Measurements from ENCODE around the gene CFAP92.

Gene CFAP92

GRCh38 chr3:128988286-128988685 lies 5.6 kb downstream of the CFAP92 start:
- TF ChIP-seq EZH2 (IDR thresholded peaks at IDR 0.05; ENCODE audit: borderline replicate concordance, low read length) (no peak), CTCF (IDR thresholded peaks at IDR 0.05; ENCODE audit: low read length) (no peak)
- Histone ChIP-seq H3K27me3 (ENCODE audit: insufficient read depth, low read length) (no peaks in the 10 kb centered on the region), H2AFZ (ENCODE audit: low read length) (no peak overlapping the region), H3K9me2 (ENCODE audit: low read depth, low read length) (no peaks in the 10 kb centered on the region), H3K9me3 (ENCODE audit: low read length) (no peaks in the 10 kb centered on the region), H3K36me3 (ENCODE audit: insufficient read depth, low read length) (no peaks in the 10 kb centered on the region), H3F3A (ENCODE audit: insufficient read depth, low read length) (no peaks in the 10 kb centered on the region), H3K4me3 (ENCODE audit: low read depth, low read length, poor library complexity, severe bottlenecking) (no peak overlapping the region), H4K20me1 (ENCODE audit: insufficient read depth, low read length) (no peaks in the 10 kb centered on the region), H3K9ac (ENCODE audit: low read length) (no peak overlapping the region), H3K79me2 (ENCODE audit: insufficient read depth, low read length) (no peaks in the 10 kb centered on the region), H3K27ac (ENCODE audit: low read depth, low read length, poor library complexity, severe bottlenecking) (no peak overlapping the region), H3K4me2 (ENCODE audit: low read length) (no peak overlapping the region), H3K4me1 (ENCODE audit: insufficient read depth, low read length, severe bottlenecking) (no peaks in the 10 kb centered on the region)

GRCh38 chr3:128987302-128988100 lies 6.4 kb downstream of the CFAP92 start:
- no peaks in the 10 kb centered on the region for H3K79me2 ChIP-seq (ENCODE audit: insufficient read depth, low read length)
- no peak for TF ChIP-seq CTCF (IDR thresholded peaks at IDR 0.05; ENCODE audit: low read length)
- no peak for TF ChIP-seq EZH2 (IDR thresholded peaks at IDR 0.05; ENCODE audit: borderline replicate concordance, low read length)
- H3F3A ChIP-seq (ENCODE audit: insufficient read depth, low read length), result no peaks in the 10 kb centered on the region
- no peaks in the 10 kb centered on the region for H3K9me2 ChIP-seq (ENCODE audit: low read depth, low read length)
- no peak overlapping the region for H3K4me2 ChIP-seq (ENCODE audit: low read length)
- no peaks in the 10 kb centered on the region for H3K4me1 ChIP-seq (ENCODE audit: insufficient read depth, low read length, severe bottlenecking)
- H2AFZ ChIP-seq (ENCODE audit: low read length), result no peak overlapping the region
- H3K9me3 ChIP-seq (ENCODE audit: low read length), result no peaks in the 10 kb centered on the region
- H3K36me3 ChIP-seq (ENCODE audit: insufficient read depth, low read length), result no peaks in the 10 kb centered on the region
- H3K9ac ChIP-seq (ENCODE audit: low read length), result no peak overlapping the region
- no peaks in the 10 kb centered on the region; the same call in 1 of the 2 replicates for H3K27me3 ChIP-seq (ENCODE audit: insufficient read depth, low read length)
- no peak overlapping the region for H3K27ac ChIP-seq (ENCODE audit: low read depth, low read length, poor library complexity, severe bottlenecking)
- H3K4me3 ChIP-seq (ENCODE audit: low read depth, low read length, poor library complexity, severe bottlenecking), result no peak overlapping the region
- no peaks in the 10 kb centered on the region for H4K20me1 ChIP-seq (ENCODE audit: insufficient read depth, low read length)

GRCh38 chr3:128984596-128984995 lies 9.3 kb downstream of the CFAP92 start:
- H3K9me3 ChIP-seq (ENCODE audit: low read length), result no peaks in the 10 kb centered on the region
- TF ChIP-seq CTCF (IDR thresholded peaks at IDR 0.05; ENCODE audit: low read length) (no peak), EZH2 (IDR thresholded peaks at IDR 0.05; ENCODE audit: borderline replicate concordance, low read length) (no peak)
- H3F3A ChIP-seq (ENCODE audit: insufficient read depth, low read length), result no peaks in the 10 kb centered on the region
- no peaks in the 10 kb centered on the region for H4K20me1 ChIP-seq (ENCODE audit: insufficient read depth, low read length)
- no peak overlapping the region for H3K4me2 ChIP-seq (ENCODE audit: low read length)
- no peak overlapping the region for H3K9ac ChIP-seq (ENCODE audit: low read length)
- no peaks in the 10 kb centered on the region; the same call in 1 of the 2 replicates for H3K27me3 ChIP-seq (ENCODE audit: insufficient read depth, low read length)
- no peaks in the 10 kb centered on the region for H3K9me2 ChIP-seq (ENCODE audit: low read depth, low read length)
- no peaks in the 10 kb centered on the region for H3K79me2 ChIP-seq (ENCODE audit: insufficient read depth, low read length)
- no peaks in the 10 kb centered on the region for H3K36me3 ChIP-seq (ENCODE audit: insufficient read depth, low read length)
- no peaks in the 10 kb centered on the region for H3K4me1 ChIP-seq (ENCODE audit: insufficient read depth, low read length, severe bottlenecking)
- no peak overlapping the region for H3K27ac ChIP-seq (ENCODE audit: low read depth, low read length, poor library complexity, severe bottlenecking)
- H2AFZ ChIP-seq (ENCODE audit: low read length), result no peak overlapping the region
- H3K4me3 ChIP-seq (ENCODE audit: low read depth, low read length, poor library complexity, severe bottlenecking), result no peak overlapping the region

Data from OCI-LY1 (cell line).